Type B pancreatic cell (in vitro differentiated cells): ENCODE data around the gene PBXIP1. TPM values are rescaled to one million over a fixed set of nuclear protein-coding genes. Genes with fewer than 3 reads are reported as not detected.

Experiments
- DNase-seq: peaks from one replicate; pipeline ENCODE4 v3.0.0; 2021; ENCODE audit warnings: mixed read lengths; ENCODE audit not compliant: unreplicated experiment; ENCODE audit errors: extremely low spot score
- H3K27ac Mint-ChIP-seq: 2 replicates; pipeline ENCODE4 v1.8.0; 2021; ENCODE audit warnings: mild to moderate bottlenecking, mixed read lengths
- H3K27me3 Mint-ChIP-seq: 2 replicates; pipeline ENCODE4 v1.8.0; 2021; ENCODE audit warnings: mixed read lengths
- H3K36me3 Mint-ChIP-seq: 2 replicates; pipeline ENCODE4 v1.8.0; 2021; ENCODE audit warnings: mixed read lengths
- H3K4me1 Mint-ChIP-seq: one replicate; pipeline ENCODE4 v1.8.0; 2021; ENCODE audit warnings: mixed read lengths; ENCODE audit not compliant: unreplicated experiment
- H3K4me3 Mint-ChIP-seq: 2 replicates; pipeline ENCODE4 v1.8.0; 2021; ENCODE audit warnings: mild to moderate bottlenecking, mixed read lengths
- H3K9me3 Mint-ChIP-seq: 2 replicates; pipeline ENCODE4 v1.8.0; 2021; ENCODE audit warnings: mixed read lengths
- total RNA-seq: library from RNA; stranded (reverse); gene quantifications from 2 replicates; pipeline ENCODE4 v1.2.1, GENCODE V29; 2021; ENCODE audit warnings: low replicate concordance
- TF ChIP-seq, protein P1 (sequence below): fragments of 200-600 bp; sonication (generic); conservative IDR thresholded peaks from 2 replicates; pipeline ENCODE4 v1.5.0; 2021; ENCODE audit warnings: antibody characterized with exemption, mild to moderate bottlenecking

PBXIP1 gene
- total RNA-seq, 1 donor from 2014 or later = 57.3 TPM

DNA sequence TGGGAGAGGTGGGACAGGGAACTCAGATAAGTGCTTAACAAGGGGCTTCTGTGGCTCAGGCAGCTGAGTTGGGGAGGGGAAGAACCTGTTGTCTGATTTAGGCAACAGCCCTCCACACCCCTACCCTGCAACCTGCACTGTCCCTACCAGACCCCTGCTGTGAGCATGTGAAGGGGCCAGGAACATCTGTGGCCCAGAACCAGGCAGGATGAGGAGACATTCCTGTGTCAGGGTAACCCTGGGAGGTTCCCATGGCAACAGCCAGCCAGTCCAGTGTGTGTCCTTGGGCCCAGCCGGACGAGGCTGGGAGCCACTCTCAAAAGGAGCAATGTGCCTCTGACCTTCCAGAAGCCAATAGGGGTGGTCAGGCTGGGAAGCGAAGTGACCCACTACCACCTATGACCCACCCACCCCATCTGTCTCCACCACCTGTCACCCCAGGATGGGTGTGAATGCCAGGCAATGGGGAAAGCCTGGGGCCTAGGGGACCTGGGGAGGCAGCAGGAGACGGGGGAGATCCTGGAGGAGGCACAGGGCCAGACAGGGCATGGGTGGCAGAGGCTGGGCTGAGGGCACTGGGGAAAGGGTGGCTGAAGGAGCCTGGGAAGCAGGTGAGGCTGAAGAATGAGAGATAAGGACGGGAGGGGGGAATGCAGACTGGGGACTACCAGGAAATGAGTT lies 14.4 kb downstream of the PBXIP1 start:
- Mint-ChIP-seq H3K4me1 (peaks cover 44% of the 10 kb centered on the region), H3K27me3 (no peaks in the 10 kb centered on the region), H3K4me3 (no peak overlapping the region), H3K27ac (peak overlapping the region; percentile 100), H3K36me3 (peaks cover 4% of the 10 kb centered on the region), H3K9me3 (no peaks in the 10 kb centered on the region)
- no peak for DNase-seq
- TF ChIP-seq, protein P1, sequence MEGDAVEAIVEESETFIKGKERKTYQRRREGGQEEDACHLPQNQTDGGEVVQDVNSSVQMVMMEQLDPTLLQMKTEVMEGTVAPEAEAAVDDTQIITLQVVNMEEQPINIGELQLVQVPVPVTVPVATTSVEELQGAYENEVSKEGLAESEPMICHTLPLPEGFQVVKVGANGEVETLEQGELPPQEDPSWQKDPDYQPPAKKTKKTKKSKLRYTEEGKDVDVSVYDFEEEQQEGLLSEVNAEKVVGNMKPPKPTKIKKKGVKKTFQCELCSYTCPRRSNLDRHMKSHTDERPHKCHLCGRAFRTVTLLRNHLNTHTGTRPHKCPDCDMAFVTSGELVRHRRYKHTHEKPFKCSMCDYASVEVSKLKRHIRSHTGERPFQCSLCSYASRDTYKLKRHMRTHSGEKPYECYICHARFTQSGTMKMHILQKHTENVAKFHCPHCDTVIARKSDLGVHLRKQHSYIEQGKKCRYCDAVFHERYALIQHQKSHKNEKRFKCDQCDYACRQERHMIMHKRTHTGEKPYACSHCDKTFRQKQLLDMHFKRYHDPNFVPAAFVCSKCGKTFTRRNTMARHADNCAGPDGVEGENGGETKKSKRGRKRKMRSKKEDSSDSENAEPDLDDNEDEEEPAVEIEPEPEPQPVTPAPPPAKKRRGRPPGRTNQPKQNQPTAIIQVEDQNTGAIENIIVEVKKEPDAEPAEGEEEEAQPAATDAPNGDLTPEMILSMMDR = no peak

GRCh38 chr1:154940651-154941194 lies 15.2 kb downstream of the PBXIP1 start:
- H3K27me3 Mint-ChIP-seq = no peaks in the 10 kb centered on the region
- no peaks in the 10 kb centered on the region for H3K9me3 Mint-ChIP-seq
- peak overlapping the region; percentile 53 for H3K4me3 Mint-ChIP-seq
- TF ChIP-seq, protein P1 = no peak
- H3K36me3 Mint-ChIP-seq = peaks cover 4% of the 10 kb centered on the region
- peak overlapping the region; percentile 100 for H3K27ac Mint-ChIP-seq
- no peak for DNase-seq
- H3K4me1 Mint-ChIP-seq = peaks cover 47% of the 10 kb centered on the region

- H3K27me3 Mint-ChIP-seq = no peaks in the 10 kb centered on the region
- DNase-seq = no peak
- H3K9me3 Mint-ChIP-seq = no peaks in the 10 kb centered on the region
- H3K4me1 Mint-ChIP-seq = peaks cover 47% of the 10 kb centered on the region
- H3K4me3 Mint-ChIP-seq = peak overlapping the region; percentile 53
- TF ChIP-seq, protein P1 = no peak
- peak overlapping the region; percentile 100 for H3K27ac Mint-ChIP-seq
- peaks cover 4% of the 10 kb centered on the region for H3K36me3 Mint-ChIP-seq
These were observed 15.7 kb downstream of the PBXIP1 start for GRCh38 chr1:154940213-154940560.

DNA sequence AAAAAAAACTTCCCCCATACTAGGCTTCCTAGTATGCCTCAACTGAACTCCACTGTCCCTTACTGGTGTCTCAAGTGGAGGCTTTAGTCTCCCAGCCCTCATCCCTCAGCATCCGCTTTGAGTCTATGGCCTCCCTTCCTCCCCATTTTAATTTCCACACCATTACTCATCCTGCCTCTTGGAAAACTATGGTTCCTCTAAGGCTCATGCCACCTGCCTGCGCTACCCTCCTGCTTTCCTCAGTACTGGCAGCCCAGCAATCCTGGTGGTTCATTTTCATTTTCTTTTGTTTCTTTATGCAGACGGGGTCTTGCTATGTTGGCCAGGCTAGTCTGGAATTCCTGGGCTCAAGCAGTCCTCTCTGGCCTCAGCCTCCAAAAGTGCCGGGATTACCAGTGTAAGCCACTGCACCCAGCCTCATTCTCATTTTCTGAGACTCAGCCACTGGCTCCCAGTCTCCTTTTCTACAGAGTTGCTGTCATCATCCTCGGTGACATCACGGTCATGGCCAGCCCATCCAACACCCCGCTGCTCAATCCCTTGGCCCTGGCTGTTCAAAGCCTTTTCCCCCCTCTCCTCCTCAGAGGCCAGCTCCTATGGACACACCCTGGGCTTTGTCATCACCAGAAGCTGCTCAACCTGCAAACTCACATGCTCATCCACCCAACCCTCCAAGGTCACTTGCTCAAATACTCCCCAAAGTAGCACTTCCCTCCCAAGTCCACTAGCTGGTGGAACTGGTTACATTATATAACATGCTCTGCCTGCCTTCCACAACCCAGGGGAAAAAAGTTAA lies 17.1 kb downstream of the PBXIP1 start:
- TF ChIP-seq, protein P1 = no peak
- Mint-ChIP-seq H3K27ac (peak overlapping the region; percentile 100), H3K4me1 (peaks cover 42% of the 10 kb centered on the region), H3K4me3 (peak overlapping the region; percentile 84), H3K36me3 (peaks cover under 1% of the 10 kb centered on the region), H3K27me3 (no peaks in the 10 kb centered on the region), H3K9me3 (no peaks in the 10 kb centered on the region)
- no peak for DNase-seq

- H3K4me1 Mint-ChIP-seq = peaks cover 37% of the 10 kb centered on the region
- TF ChIP-seq, protein P1 = no peak
- H3K27ac Mint-ChIP-seq = peak overlapping the region; percentile 100
- no peaks in the 10 kb centered on the region for H3K9me3 Mint-ChIP-seq
- H3K36me3 Mint-ChIP-seq = no peaks in the 10 kb centered on the region
- H3K4me3 Mint-ChIP-seq = peak overlapping the region; percentile 98
- DNase-seq = no peak
- H3K27me3 Mint-ChIP-seq = no peaks in the 10 kb centered on the region
These were observed 17.9 kb downstream of the PBXIP1 start for GRCh38 chr1:154937988-154938386.
